ENCODE data around the gene ZMYND19. TPM values are rescaled to one million over a fixed set of nuclear protein-coding genes. Genes with fewer than 3 reads are reported as not detected.

ZMYND19 gene
- total RNA-seq, 1 donor from 2014 or later: 34.4 TPM

- Histone ChIP-seq H3K36me3 (no peaks in the 10 kb centered on the region), H3K4me1 (peaks cover 20% of the 10 kb centered on the region), H3K9me3 (ENCODE audit: low read depth) (no peaks in the 10 kb centered on the region), H3K9ac (peak overlapping the region; percentile 92), H3K27ac (peak overlapping the region; percentile 83), H3K27me3 (no peaks in the 10 kb centered on the region), H2AFZ (replicated peaks) (peak overlapping the region; percentile 79), H4K20me1 (ENCODE audit: low read depth) (peaks cover 50% of the 10 kb centered on the region), H3F3A (ENCODE audit: low read depth) (peaks cover 16% of the 10 kb centered on the region), H3K79me2 (ENCODE audit: low read depth) (peaks cover 76% of the 10 kb centered on the region), H3K4me2 (peak overlapping the region; percentile 90), H3K4me3 (peak overlapping the region; percentile 100)
- H3K4me3 Mint-ChIP-seq: peak overlapping the region; percentile 93
- TF ChIP-seq EZH2 (IDR thresholded peaks at IDR 0.05) (no peak), EZH2phosphoT487 (IDR thresholded peaks at IDR 0.05) (no peak), CTCF (IDR thresholded peaks at IDR 0.05) (no peak)
- peaks cover 11% of the 10 kb centered on the region for H3K27me3 Mint-ChIP-seq (ENCODE audit: insufficient read depth, low read depth)
- H3K36me3 Mint-ChIP-seq: peaks cover 12% of the 10 kb centered on the region
- peak overlapping the region; percentile 61 for H3K27ac Mint-ChIP-seq
- H3K4me1 Mint-ChIP-seq: peaks cover 34% of the 10 kb centered on the region
- peaks cover 3% of the 10 kb centered on the region for H3K9me3 Mint-ChIP-seq
- peak; percentile 74 for DNase-seq (ENCODE audit: low spot score)
These were observed 29.1 kb upstream of the ZMYND19 start for GRCh38 chr9:137619240-137620047.

- Histone ChIP-seq H3K27me3 (no peaks in the 10 kb centered on the region), H3K36me3 (no peaks in the 10 kb centered on the region), H3F3A (ENCODE audit: low read depth) (peaks cover 16% of the 10 kb centered on the region), H3K9ac (peak within 1 kb of the TSS; percentile 97), H3K4me1 (peaks cover 20% of the 10 kb centered on the region), H3K4me2 (peak within 1 kb of the TSS; percentile 96), H3K79me2 (ENCODE audit: low read depth) (peaks cover 65% of the 10 kb centered on the region), H4K20me1 (ENCODE audit: low read depth) (peaks cover 40% of the 10 kb centered on the region), H3K9me3 (ENCODE audit: low read depth) (no peaks in the 10 kb centered on the region), H3K27ac (peak within 1 kb of the TSS; percentile 96), H3K4me3 (peak within 1 kb of the TSS; percentile 100), H2AFZ (replicated peaks) (peak within 1 kb of the TSS; percentile 96)
- H3K27me3 Mint-ChIP-seq (ENCODE audit: insufficient read depth, low read depth): peaks cover 9% of the 10 kb centered on the region
- H3K36me3 Mint-ChIP-seq: peaks cover 9% of the 10 kb centered on the region
- H3K4me3 Mint-ChIP-seq: peak within 1 kb of the TSS; percentile 94
- H3K4me1 Mint-ChIP-seq: peaks cover 34% of the 10 kb centered on the region
- TF ChIP-seq EZH2 (IDR thresholded peaks at IDR 0.05) (no peak), EZH2phosphoT487 (IDR thresholded peaks at IDR 0.05) (no peak), CTCF (IDR thresholded peaks at IDR 0.05) (no peak)
- H3K27ac Mint-ChIP-seq: peak within 1 kb of the TSS; percentile 76
- no peaks in the 10 kb centered on the region for H3K9me3 Mint-ChIP-seq
- peak; percentile 96 for DNase-seq (ENCODE audit: low spot score)
These were observed 28.1 kb upstream of the ZMYND19 start, which contains the start of gene EHMT1 for GRCh38 chr9:137618105-137619067. Gene EHMT1 (plus strand): TSS chr9:137619005. CDS start chr9:137619029, 24 bp downstream.

GRCh38 chr9:137615387-137615871 is 25.1 kb upstream of the ZMYND19 start:
- no peak overlapping the region for H3K27ac Mint-ChIP-seq

More at GRCh38 chr9:137615387-137615871, 25.1 kb upstream of the ZMYND19 start:
- H3K4me1 Mint-ChIP-seq: peaks cover 23% of the 10 kb centered on the region
- no peak overlapping the region for H3K4me3 Mint-ChIP-seq
- H3K27me3 Mint-ChIP-seq (ENCODE audit: insufficient read depth, low read depth): peaks cover 17% of the 10 kb centered on the region
- Histone ChIP-seq H3K36me3 (no peaks in the 10 kb centered on the region), H3K9ac (no peak overlapping the region), H3K27ac (no peak overlapping the region), H3F3A (ENCODE audit: low read depth) (peaks cover 16% of the 10 kb centered on the region), H4K20me1 (ENCODE audit: low read depth) (peaks cover 12% of the 10 kb centered on the region), H3K9me3 (ENCODE audit: low read depth) (no peaks in the 10 kb centered on the region), H3K79me2 (ENCODE audit: low read depth) (peaks cover 35% of the 10 kb centered on the region), H3K4me3 (no peak overlapping the region), H3K4me2 (no peak overlapping the region), H2AFZ (replicated peaks) (no peak overlapping the region), H3K4me1 (peaks cover 11% of the 10 kb centered on the region), H3K27me3 (no peaks in the 10 kb centered on the region)
- DNase-seq (ENCODE audit: low spot score): no peak
- H3K36me3 Mint-ChIP-seq: peaks cover 2% of the 10 kb centered on the region
- TF ChIP-seq CTCF (IDR thresholded peaks at IDR 0.05) (no peak), EZH2phosphoT487 (IDR thresholded peaks at IDR 0.05) (no peak), EZH2 (IDR thresholded peaks at IDR 0.05) (no peak)
- H3K9me3 Mint-ChIP-seq: no peaks in the 10 kb centered on the region
